ENCODE results near the gene IL1B. TPM values are rescaled to one million over a fixed set of nuclear protein-coding genes. Genes with fewer than 3 reads are reported as not detected.

IL1B gene
- total RNA-seq, 2 experiments from 2014 or later: 3.8 to 5.6 TPM

- DNase-seq: peak in 1 of 14 experiments; percentile 14
- ChIA-PET CTCF (no interaction called here), POLR2A (no interaction called here)
- Histone ChIP-seq H3K27me3 (ENCODE audit: control insufficient read depth in 1 of 2, insufficient read depth in 2 of 2, low read length in 2 of 2) (no peaks in the 10 kb centered on the region), H3K4me3 (ENCODE audit: low read length) (no peak overlapping the region), H3K27ac (ENCODE audit: low read depth in 1 of 2, low read length in 2 of 2) (no peak overlapping the region), H3K36me3 (ENCODE audit: insufficient read depth, low read length) (no peaks in the 10 kb centered on the region), H3K4me1 (ENCODE audit: insufficient read depth, low read length) (peaks cover 5% of the 10 kb centered on the region), H3K9me3 (ENCODE audit: control insufficient read depth in 1 of 2, insufficient read depth in 1 of 2, low read length in 2 of 2) (no peaks in the 10 kb centered on the region)
- TF ChIP-seq CTCF (IDR thresholded peaks at IDR 0.05): no peak
- intact Hi-C loops (cut with DNase I, micrococcal nuclease): no loop called here
- H3K27me3 Mint-ChIP-seq: no peaks in the 10 kb centered on the region
- no peaks in the 10 kb centered on the region for H3K9me3 Mint-ChIP-seq
- H3K4me1 Mint-ChIP-seq (ENCODE audit: low read depth): peaks cover 15% of the 10 kb centered on the region
- no peak for ATAC-seq (ENCODE audit: poor library complexity)
- H3K27ac Mint-ChIP-seq: no peak overlapping the region
- no peak overlapping the region for H3K4me3 Mint-ChIP-seq
- H3K36me3 Mint-ChIP-seq (ENCODE audit: low read depth): no peaks in the 10 kb centered on the region
These were observed 15.4 kb downstream of the IL1B start for GRCh38 chr2:112821142-112821541.

GRCh38 chr2:112820343-112820742 lies 16.2 kb downstream of the IL1B start:
- Mint-ChIP-seq H3K27me3 (no peaks in the 10 kb centered on the region), H3K27ac (no peak overlapping the region), H3K9me3 (no peaks in the 10 kb centered on the region), H3K4me3 (no peak overlapping the region), H3K4me1 (ENCODE audit: low read depth) (peaks cover 15% of the 10 kb centered on the region), H3K36me3 (ENCODE audit: low read depth) (no peaks in the 10 kb centered on the region)
- intact Hi-C loops (cut with DNase I, micrococcal nuclease): no loop called here
- ChIA-PET POLR2A (no interaction called here), CTCF (no interaction called here)
- Histone ChIP-seq H3K27me3 (ENCODE audit: control insufficient read depth in 1 of 2, insufficient read depth in 2 of 2, low read length in 2 of 2) (no peaks in the 10 kb centered on the region), H3K27ac (ENCODE audit: low read depth in 1 of 2, low read length in 2 of 2) (no peak overlapping the region), H3K4me3 (ENCODE audit: low read length) (no peak overlapping the region), H3K36me3 (ENCODE audit: insufficient read depth, low read length) (no peaks in the 10 kb centered on the region), H3K9me3 (ENCODE audit: control insufficient read depth in 1 of 2, insufficient read depth in 1 of 2, low read length in 2 of 2) (no peaks in the 10 kb centered on the region), H3K4me1 (ENCODE audit: insufficient read depth, low read length) (peaks cover 5% of the 10 kb centered on the region)
- ATAC-seq (ENCODE audit: poor library complexity) (no peak), DNase-seq (no peak)
- TF ChIP-seq CTCF (IDR thresholded peaks at IDR 0.05): no peak

GRCh38 chr2:112819081-112819480 lies 17.5 kb downstream of the IL1B start:
- Histone ChIP-seq H3K9me3 (ENCODE audit: control insufficient read depth in 1 of 2, insufficient read depth in 1 of 2, low read length in 2 of 2) (no peaks in the 10 kb centered on the region), H3K27me3 (ENCODE audit: control insufficient read depth in 1 of 2, insufficient read depth in 2 of 2, low read length in 2 of 2) (no peaks in the 10 kb centered on the region), H3K27ac (ENCODE audit: low read depth in 1 of 2, low read length in 2 of 2) (no peak overlapping the region), H3K4me1 (ENCODE audit: insufficient read depth, low read length) (peaks cover 5% of the 10 kb centered on the region), H3K36me3 (ENCODE audit: insufficient read depth, low read length) (no peaks in the 10 kb centered on the region), H3K4me3 (ENCODE audit: low read length) (no peak overlapping the region)
- DNase-seq: no peak
- CTCF ChIA-PET: no interaction called here
- peaks cover 15% of the 10 kb centered on the region for H3K4me1 Mint-ChIP-seq (ENCODE audit: low read depth)
- no peak for ATAC-seq (ENCODE audit: poor library complexity)
- intact Hi-C loops (cut with DNase I, micrococcal nuclease): no loop called here
- H3K4me3 Mint-ChIP-seq: no peak overlapping the region
- H3K36me3 Mint-ChIP-seq (ENCODE audit: low read depth): no peaks in the 10 kb centered on the region
- no peak for TF ChIP-seq CTCF (IDR thresholded peaks at IDR 0.05)
- POLR2A ChIA-PET: no interaction called here
- no peaks in the 10 kb centered on the region for H3K9me3 Mint-ChIP-seq
- no peaks in the 10 kb centered on the region for H3K27me3 Mint-ChIP-seq
- no peak overlapping the region for H3K27ac Mint-ChIP-seq
